GM13976 (cell line): ENCODE data around the gene TYW1.
A peak's percentile ranks its signal among the peaks of the same experiment; 100 is the strongest.
"Not testable (repeated sequence)": the region's sequence is repeated elsewhere in the genome, so short reads cannot be mapped to it uniquely, and the experiment has no call there.

Source experiments
- DNase-seq: peaks from one replicate; pipeline ENCODE4 v3.0.0; 2012; ENCODE audit warnings: low spot score
- in situ Hi-C: fragments of 300-500 bp; cut with MboI; formaldehyde crosslinking; loops from one replicate; pipeline ENCODE4 v1.12.0; 2022; ENCODE audit warnings: low sequenced_read_pairs, mixed read lengths, inconsistent platforms; ENCODE audit not compliant: unreplicated experiment
- TF ChIP-seq, protein P1 (sequence below): IDR thresholded peaks from 2 replicates; pipeline ENCODE4 v1.5.1; 2012; ENCODE audit warnings: borderline replicate concordance, mild to moderate bottlenecking; ENCODE audit not compliant: insufficient read depth; ENCODE audit errors: extremely low read depth, missing control alignments, control extremely low read depth

The TYW1 gene

DNA sequence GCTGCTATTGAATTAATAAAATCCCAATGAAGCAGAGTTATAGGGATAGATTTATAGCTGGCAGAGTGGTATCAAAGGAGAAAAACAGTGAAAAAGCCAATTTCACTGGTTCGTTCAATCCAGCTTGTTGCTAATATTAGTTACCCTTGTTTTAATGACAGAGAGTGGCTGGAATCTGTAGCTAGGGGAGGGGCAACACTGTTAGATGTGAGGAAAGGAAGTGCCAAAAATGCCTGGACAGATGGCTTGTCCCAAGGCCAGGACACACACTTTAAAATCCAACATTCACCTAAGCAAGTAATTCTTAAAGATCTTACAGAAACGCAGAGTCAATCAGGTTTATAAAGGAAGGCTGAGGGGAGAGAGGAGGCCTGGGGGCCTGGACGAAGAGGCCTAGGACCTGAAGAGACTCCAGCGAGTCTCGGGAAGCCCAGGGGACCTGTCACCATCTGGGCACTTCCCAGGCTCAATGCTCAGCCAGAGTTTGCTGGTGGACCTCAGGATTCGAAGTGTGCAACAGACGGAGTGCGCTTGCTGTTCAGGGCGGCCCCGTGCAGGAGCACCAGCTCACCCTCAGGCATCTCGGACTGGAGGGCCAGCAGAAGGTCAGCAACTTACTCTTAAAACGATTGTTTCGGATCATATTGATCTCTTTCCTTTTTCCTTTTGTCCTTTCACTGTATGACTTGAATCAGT, 38.9 kb upstream of the TYW1 start:
- in situ Hi-C loops, result no loop called here
- no peak for DNase-seq
- TF ChIP-seq, protein P1, sequence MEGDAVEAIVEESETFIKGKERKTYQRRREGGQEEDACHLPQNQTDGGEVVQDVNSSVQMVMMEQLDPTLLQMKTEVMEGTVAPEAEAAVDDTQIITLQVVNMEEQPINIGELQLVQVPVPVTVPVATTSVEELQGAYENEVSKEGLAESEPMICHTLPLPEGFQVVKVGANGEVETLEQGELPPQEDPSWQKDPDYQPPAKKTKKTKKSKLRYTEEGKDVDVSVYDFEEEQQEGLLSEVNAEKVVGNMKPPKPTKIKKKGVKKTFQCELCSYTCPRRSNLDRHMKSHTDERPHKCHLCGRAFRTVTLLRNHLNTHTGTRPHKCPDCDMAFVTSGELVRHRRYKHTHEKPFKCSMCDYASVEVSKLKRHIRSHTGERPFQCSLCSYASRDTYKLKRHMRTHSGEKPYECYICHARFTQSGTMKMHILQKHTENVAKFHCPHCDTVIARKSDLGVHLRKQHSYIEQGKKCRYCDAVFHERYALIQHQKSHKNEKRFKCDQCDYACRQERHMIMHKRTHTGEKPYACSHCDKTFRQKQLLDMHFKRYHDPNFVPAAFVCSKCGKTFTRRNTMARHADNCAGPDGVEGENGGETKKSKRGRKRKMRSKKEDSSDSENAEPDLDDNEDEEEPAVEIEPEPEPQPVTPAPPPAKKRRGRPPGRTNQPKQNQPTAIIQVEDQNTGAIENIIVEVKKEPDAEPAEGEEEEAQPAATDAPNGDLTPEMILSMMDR, result no peak

DNA sequence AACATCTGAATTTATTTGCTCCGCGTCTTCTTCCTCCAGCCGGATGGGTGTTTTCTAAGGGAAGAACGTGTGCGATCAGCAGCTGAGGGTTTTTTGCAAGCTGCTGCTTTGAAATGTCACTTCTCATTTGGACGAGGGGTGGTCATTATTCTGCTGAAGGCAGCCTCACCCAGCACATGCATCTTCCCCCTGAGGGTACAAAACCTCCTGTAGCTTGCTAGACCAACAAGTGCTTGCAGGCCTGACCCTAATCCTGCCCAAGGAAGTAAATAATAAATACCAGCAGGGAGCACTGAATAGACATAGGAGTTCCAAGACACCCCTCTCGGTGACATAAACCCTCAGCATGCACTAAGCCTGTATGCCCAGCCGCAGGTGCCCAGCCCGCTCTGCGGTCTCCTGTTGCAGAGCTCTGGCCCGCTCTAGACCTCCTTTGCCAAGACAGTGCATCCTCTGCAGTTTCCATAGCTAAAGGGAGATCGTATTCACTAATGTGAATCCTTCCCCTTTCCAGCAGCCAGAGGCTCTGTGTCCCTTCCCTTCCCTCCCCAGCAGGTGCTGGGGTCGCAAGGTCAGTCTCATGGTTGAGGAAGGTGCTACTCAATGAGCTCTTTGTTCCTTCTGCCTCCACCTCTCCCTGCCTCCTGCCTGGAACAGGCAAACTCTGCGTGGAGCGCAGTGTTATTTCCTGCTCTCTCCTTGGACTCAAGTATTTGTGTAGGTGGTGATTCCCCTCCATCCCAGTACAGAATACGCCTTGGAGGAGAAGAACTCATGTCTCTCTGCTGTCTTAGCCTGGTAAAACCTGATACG, 37.9 kb upstream of the TYW1 start:
- no peak for DNase-seq
- in situ Hi-C loops, result no loop called here
- TF ChIP-seq, protein P1, result no peak

DNA sequence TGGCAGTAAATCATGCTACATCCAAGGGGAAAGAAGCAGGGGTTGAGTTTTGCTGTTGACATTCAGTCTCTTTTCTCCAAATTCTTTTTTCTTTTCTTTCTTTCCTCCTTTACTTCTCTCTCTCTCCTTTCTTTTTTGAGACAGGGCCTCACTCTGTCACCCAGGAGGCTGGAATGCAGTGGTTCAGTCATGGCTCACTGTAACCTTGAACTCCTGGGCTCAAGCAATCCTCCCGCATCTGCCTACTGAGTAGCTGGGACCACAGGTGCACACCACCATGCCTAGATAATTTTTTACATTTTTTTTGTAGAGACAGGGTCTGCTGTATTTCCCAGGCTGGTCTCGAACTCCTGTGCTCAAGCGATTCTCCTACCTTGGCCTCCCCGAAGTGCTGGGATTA, 36.4 kb upstream of the TYW1 start:
- no peak for DNase-seq
- TF ChIP-seq, protein P1, result no peak
- in situ Hi-C loops, result no loop called here

GRCh38 chr7:66961096-66961495, 35.5 kb upstream of the TYW1 start:
- TF ChIP-seq, protein P1, result no peak
- in situ Hi-C loops, result no loop called here
- DNase-seq, result no peak

GRCh38 chr7:66964411-66964810, 32.2 kb upstream of the TYW1 start:
- in situ Hi-C loops, result no loop called here
- TF ChIP-seq, protein P1, result no peak
- no peak for DNase-seq

- DNase-seq, result peak; percentile 10
- in situ Hi-C loops, result no loop called here
- TF ChIP-seq, protein P1, result no peak
These were observed 29.6 kb upstream of the TYW1 start for GRCh38 chr7:66967029-66967428.

GRCh38 chr7:66969001-66969400, 27.6 kb upstream of the TYW1 start:
- in situ Hi-C loops, DNase-seq: not testable (repeated sequence)
